22Rv1 (cell line): ENCODE data around the gene HOXB4.
"Not testable (repeated sequence)": the region's sequence is repeated elsewhere in the genome, so short reads cannot be mapped to it uniquely, and the experiment has no call there.

Experiments used
- H3K27ac ChIP-seq: fragments of 450-650 bp; 2 replicates; pipeline ENCODE4 v1.5.1; 2017
- CTCF ChIP-seq: fragments of 450-650 bp; IDR thresholded peaks from 2 replicates; pipeline ENCODE4 v1.5.1; 2017; ENCODE audit warnings: mild to moderate bottlenecking
- ZFX ChIP-seq: fragments of 450-650 bp; IDR thresholded peaks from 2 replicates; pipeline ENCODE4 v1.6.1; 2017; ENCODE audit warnings: antibody characterized with exemption, borderline replicate concordance

Gene HOXB4

GRCh38 chr17:48537316-48537715, 40.8 kb downstream of the HOXB4 start:
- no peak overlapping the region for H3K27ac ChIP-seq
- no peak for TF ChIP-seq ZFX
- no peak for TF ChIP-seq CTCF

GRCh38 chr17:48535793-48536559, 42.2 kb downstream of the HOXB4 start:
- H3K27ac ChIP-seq: not testable (repeated sequence)

- no peak for TF ChIP-seq ZFX
- TF ChIP-seq CTCF: no peak
- H3K27ac ChIP-seq: no peak overlapping the region
Observed at GRCh38 chr17:48532261-48532660, 45.9 kb downstream of the HOXB4 start.

- no peak for TF ChIP-seq CTCF
- no peak for TF ChIP-seq ZFX
Observed at GRCh38 chr17:48530887-48531272, 47.3 kb downstream of the HOXB4 start, which contains the start of gene HOXB1. TSS of gene HOXB1 (minus strand) at chr17:48531011. CDS start at chr17:48530904, 107 bp downstream.

GRCh38 chr17:48530208-48530886, 47.8 kb downstream of the HOXB4 start:
- no peak overlapping the region for H3K27ac ChIP-seq
- no peak for TF ChIP-seq CTCF
- TF ChIP-seq ZFX: no peak

More at GRCh38 chr17:48530887-48531272, 47.3 kb downstream of the HOXB4 start, which contains the start of gene HOXB1:
- H3K27ac ChIP-seq: no peak within 1 kb of the TSS

- no peak overlapping the region for H3K27ac ChIP-seq
Observed at GRCh38 chr17:48529683-48530009, 48.5 kb downstream of the HOXB4 start.

More at GRCh38 chr17:48529683-48530009, 48.5 kb downstream of the HOXB4 start:
- TF ChIP-seq CTCF (no peak), ZFX (no peak)
